HG03039 (cell line): ENCODE data around the gene MIA3.
A peak's percentile ranks its signal among the peaks of the same experiment; 100 is the strongest.
"Not testable (repeated sequence)": the region's sequence is repeated elsewhere in the genome, so short reads cannot be mapped to it uniquely, and the experiment has no call there.

Source experiments
- ATAC-seq: cut with Tn5 transposase; IDR thresholded peaks from one replicate; pipeline ENCODE4 v1.9.1; 2021; ENCODE audit warnings: mild to moderate bottlenecking, moderate library complexity; ENCODE audit not compliant: unreplicated experiment

Gene MIA3

DNA sequence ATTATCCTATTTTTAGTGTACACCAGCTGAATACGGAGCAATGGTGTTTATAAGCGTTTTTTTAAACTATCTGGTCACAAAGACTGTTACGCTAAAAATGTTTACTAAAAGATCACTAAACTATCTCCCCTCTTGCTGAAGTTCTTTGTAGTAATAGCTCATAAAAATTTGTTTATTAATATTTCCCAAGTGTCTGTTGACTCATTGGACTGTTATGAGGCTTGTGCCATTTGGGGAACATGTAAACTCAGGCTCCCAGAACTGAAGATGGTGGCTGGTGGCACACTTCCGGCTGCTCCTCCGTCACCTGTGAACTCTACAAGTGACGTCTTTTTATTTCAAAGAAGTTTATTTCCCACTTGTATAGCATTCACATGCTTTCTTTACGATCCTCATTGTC lies 48.1 kb downstream of the MIA3 start:
- ATAC-seq: no peak

DNA sequence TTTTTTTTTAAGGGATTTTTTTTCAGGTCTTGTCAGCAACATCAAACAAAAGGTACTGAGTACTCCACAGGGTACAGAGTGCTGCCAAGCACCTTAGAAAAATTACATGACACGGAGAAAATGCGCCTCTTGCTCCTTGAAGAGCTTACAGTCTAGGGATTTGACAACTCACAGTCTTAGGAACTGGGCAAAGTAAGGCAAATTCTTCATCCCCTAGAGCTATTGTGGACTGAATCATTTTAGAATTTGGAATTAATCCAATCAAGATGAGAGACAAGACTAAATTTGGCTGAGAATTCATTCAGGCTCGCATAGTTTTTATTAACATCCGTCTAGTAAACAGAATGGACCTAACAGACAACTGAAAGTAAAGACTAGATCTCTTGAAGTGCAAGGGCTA lies 50.3 kb downstream of the MIA3 start:
- ATAC-seq: not testable (repeated sequence)

DNA sequence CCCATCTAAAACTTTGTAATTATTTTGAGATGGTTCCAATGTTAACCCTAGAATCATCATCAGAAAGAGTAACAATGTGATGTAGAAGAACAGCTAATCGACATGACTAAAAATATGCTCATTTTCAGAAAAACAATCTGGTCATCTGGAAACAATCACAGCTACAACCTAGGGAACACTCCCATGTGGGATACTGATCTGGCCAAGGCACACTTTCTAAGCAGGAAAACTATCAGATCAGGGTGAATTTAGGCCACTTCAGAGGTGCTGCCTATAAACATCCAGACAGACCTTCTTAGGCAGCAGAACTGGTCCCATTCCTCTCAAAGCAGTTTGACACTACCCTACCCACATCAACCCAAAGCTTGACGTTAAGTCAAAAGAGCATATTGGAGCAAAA lies 51.2 kb downstream of the MIA3 start:
- ATAC-seq: not testable (repeated sequence)

DNA sequence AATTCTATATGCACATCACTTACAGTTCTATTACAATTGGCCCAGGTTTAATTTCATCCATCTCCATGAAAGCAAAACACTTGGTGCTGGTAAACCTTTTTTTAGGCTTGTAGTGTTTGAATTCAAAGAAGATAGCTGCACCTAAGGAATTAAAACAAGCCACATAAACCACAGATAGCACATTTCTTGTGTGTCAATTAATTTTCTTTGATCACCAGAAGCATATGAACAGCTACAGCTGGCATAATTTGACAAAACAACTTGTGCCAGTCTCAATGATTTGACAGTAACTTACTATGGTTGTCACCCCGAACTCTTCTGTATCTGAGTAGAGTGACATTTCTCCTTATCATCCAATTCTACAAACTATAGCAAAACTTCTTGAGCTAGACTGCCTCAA lies 52.2 kb downstream of the MIA3 start:
- ATAC-seq: no peak

DNA sequence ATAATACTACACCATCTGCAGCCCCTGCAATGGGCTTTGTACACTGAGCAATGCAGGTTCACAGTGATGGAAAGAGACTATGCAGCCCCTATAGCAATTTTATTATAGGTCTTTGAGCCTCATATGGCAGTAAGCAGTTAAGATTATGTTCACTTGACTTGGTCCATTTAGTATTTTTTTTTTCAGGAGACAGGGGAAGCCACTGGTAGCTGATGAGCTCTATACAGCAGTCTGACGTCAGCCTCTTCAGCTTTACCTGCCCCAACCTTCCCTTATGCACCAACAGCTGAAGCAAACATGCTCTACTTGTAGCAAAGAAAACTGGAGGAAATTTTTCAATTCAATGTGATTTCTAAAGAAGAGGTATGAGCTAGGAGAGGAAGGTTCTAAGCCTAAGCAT lies 62.2 kb downstream of the MIA3 start:
- ATAC-seq: no peak

DNA sequence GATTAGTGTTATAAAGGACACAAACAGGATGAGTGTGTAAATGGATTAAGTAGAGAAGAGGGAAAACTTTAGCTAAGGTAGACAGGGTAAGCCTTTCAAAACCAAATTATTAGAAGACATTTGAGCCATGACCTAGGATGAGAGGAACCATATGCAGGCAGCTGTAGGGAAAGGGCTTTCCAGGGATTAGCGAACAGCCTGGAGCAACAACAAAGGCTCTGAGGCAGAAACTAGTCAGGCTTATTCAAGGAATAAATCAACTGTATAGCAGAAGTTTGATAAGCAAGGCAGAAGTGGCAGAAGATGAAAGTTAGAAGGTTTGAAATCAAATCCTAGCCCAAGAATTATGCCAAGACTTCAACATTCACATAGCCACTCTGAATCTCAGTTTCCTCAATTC lies 73.1 kb downstream of the MIA3 start:
- ATAC-seq: no peak

DNA sequence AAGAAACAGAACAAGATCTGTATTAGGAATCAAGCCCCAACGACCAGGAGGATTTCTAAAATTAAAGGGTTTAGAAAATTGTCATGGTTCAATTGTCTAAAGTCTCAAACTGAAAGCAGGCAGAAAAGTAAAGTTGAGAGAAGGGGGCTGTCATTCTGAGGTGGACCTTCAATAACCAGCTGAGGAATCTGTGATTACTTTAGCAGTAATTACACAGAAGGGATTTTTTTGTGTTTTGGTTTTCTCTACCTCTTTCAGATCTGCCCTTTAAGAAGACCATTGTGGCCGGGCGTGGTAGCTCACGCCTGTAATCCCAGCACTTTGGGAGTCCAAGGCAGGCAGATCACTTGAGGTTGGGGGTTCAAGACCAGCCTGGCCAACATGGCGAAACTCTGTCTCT lies 77.0 kb downstream of the MIA3 start:
- no peak for ATAC-seq

DNA sequence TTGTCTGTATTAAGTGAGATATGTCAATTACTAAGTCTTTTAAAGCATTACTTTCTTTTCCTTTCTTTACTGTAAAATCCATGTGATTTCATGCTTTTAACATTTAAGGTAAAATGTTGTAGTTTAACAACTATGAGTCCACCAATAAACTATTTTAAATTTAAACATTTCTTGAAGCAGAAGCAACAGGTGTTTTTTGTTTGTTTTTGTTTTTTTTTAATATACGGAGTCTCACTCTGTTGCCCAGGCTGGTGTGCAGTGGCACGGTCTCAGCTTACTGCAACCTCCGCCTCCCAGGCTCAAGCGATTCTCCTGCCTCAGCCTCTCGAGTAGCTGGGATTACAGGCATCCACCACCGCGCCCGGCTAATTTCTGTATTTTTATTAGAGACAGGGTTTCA lies 78.8 kb downstream of the MIA3 start:
- no peak for ATAC-seq

DNA sequence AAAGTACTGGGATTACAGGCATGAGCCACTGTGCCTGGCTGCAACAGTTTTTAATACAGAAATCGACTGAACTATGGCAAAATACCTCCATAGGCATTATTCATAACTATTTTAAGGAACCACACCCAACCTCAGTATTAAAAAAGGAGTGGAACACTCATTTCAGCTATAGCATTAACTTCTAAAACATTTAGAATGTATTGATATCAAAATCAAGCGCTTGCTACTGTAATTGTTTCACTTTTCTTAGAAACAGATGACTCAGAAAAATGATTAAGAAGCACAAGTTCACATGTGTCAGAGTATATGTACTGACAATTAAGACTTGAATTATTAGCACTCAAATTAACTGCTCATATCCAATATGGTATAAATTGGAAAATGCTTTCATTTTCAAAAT lies 79.3 kb downstream of the MIA3 start:
- no peak for ATAC-seq

DNA sequence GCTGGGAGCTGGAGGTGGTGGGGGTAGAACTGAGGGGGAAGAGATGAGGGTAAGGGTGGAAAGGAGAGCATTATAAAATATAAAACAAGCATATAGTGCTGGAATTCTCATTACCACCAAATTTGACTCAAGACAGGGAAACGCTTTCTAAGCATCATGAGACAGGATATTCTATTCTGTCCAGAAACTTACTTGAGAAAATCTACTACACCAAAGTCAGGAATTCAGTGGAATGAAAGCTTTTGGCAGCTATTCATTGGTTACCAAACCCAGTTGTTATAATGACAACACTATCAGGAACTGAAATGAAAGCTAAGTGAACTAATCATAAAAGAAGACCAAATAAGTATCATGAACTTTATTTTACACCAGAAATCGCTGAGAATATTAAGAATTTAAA lies 79.9 kb downstream of the MIA3 start:
- ATAC-seq: no peak

DNA sequence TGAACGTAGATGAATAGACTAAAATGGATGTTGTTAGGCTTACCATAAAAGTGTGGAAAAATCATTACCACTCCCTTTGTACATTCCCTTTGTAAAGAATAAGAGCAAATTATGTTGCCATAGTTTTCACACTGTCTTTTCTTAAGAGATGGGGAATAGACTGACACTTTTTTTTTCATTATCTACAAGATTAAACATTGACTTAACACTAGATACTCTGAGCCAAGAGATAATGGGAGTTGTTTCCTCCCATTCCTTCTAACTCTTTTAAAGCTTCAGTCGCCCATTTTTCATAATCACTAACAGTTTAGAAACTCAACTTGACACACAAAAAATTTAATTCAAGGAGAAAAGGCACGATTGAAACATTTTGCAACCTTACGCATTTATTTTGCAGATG lies 84.3 kb downstream of the MIA3 start:
- ATAC-seq: no peak

DNA sequence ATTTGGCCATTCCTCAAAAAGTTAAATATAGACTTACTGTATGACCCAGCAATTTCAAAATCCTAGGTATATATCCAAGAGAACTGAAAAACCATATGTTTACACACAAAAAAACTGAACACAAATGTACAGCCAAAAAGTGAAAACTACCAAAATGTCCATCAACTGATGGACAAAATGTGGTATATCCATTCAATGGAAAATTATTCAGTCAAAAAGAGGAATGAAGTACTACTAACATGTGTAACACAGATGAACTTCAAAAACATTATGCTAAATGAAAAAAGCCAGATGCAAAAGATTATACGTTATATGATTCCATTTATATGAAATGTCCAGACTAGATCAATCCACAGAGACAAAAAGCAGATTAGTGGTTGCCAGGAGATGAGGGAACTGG lies 86.4 kb downstream of the MIA3 start:
- no peak for ATAC-seq

DNA sequence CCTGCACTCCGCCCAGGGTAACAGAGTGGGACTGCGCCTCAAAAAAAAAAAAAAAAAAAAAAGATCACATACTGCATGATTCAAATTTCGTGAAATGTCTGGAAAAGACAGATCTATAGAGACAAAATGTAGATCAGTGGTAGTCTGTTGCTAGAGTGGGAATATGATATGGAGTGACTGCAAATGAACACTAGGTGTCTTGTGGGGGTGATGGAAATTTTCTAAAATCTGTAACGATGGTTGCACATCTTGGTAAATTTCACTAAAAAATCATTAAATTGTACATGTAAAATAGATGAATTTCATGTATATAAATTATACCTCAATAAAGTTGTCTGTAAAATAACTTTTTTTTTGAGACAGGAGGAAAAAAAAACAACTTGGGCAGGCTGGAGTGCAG lies 88.9 kb downstream of the MIA3 start:
- no peak for ATAC-seq

DNA sequence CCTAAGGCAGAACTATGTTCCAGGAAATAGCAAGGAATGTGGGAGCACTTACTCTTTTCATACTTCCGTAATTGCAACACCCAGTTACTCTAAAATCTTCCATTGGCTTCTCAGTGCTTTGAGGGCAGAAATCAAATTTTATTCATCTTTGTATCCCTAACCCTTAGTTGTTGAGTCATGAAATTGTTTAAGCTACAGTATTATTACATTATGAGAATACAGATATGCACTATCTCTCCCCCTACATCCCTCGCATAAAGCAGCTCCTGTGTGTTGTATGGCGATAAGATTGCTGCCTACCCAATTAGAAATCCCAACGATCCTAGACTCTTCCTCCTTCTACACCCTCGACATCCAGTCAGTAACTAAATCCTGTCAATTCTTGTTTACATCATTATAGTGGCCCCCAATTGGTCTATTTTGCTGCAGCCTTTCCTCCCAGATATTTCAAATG lies 91.8 kb downstream of the MIA3 start:
- ATAC-seq: no peak

DNA sequence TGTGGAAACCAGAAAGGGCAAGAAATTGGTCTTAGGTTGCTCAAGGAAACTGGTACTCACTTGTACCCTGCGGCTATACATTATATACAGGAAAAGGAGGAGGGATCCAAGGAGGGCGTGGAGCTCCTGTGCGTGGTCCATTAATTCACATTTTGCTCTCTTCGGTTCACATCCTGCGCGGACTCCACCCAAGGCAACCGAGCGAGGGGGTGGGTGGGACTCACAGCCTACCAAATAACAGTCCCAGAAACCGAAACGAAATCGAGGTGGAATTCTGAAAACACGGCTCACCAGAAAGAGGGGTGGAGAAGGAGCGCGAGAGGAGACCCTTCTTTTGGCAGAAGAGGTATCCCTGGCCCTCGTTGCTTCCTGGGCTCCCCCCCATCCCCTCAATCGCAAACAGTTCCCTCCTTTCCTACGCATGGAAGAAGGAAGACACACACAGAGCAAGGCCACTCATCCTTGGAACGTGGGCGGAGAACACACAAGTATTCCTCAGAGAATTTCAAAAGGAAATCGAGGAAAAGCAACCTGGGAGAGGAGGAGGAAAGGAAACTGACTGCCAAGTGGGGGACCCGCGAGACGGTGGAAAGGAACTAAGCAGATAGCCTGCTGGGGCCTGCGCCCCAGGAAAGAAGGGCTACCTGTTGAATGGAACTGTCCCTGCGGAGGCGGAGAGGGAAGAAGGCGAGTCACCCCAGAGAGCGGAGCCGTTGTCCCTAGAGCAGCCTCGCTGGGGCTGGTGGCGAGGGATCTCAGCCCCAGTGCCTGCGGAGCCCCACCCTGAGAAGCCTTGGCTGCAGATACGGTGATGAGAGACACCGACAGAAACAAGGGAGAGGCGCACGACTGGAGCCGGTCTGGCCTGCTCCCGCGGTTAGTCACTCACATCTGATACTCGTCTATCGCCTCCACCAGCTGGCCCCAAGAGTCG lies 93.7 kb downstream of the MIA3 start:
- peak; percentile 25 for ATAC-seq

DNA sequence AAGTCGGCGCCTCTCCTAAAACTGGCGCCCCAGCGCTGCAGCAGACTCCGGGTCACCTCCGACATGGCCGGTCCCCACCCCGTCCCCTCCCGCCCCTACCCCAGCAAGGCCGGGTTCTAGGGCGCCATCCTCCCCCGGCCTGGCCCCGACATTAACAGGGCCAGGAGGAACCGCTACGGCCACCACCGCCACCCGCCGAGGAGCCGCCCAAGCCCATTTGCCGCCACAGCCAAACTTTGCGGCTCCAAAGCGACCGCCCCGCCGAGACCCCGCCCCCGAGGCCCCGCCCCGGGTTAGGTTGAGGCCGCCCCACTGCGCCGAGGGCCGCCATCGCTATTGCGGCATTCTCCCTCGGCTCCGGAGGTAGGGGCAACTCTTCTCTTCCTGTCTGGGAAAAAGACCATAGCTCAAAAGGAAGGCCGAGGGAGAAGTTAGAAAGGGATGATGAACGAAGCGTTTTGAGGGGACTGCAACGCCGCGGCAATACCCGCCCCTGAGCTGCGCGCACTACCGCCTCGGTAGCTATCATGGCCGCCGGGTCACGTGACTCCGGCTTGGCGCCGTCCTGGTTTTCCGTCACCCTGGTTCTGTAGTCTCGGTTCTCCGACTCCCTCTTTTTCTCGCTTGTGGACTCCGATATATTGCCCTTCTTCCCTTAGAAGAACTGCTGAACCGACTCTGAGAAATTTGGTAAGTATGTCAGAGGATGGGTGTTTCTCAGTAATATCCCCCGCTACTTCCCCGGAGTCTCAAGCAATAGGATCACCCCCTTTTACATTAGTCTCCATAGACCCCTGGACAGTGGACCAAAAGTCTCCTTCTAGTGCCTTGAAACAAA lies 94.6 kb downstream of the MIA3 start, which contains the start of the genes AIDA and BROX:
TSS of gene AIDA (minus strand) at position 239 of the 838 bp plus-strand sequence. CDS start at position 65, 174 bp downstream.
TSS of gene BROX (plus strand) at position 312 of the 838 bp plus-strand sequence. CDS start 3,136 bp downstream, outside the sequence.
- peak; percentile 74 for ATAC-seq

DNA sequence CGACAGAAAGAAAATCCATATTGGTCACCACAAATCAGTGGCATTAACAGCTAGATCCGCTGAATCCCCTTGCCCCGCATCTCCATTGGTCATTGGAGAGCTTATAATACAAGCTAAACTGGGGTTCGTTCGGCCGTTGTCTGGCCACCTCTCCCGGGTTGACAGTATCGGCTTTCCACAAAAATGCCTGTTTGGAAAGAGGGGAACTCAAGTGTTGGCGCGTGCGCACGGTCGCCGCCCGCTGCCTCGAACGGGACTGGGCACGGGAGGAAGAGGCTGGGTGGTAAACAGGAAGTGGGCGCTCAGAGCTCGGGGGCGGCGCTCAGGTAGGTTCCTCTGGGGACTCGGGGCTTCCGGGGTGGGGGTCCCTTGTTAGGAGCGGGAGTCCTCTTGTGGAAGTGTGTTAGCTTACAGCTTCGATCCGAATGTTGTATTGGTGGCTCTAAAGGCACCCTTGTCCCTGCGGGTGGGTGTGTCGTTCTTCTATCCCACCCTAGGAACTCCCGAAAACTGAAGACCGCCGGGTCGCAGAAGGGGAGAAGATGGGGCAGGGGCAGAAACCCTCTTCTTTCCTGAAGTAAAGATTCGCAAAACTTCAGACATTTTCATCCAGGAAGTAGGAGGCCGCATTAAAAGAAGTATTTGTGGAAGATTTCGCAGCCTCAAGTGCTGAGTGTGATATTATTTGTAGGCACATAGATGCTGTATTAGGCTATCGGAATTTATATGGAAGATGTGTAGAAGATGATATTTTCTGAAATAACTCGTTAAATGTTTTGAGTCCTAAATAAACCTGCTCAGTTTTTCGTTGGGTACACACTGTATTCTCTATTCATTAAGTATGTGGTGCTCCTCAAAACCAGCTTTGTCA lies 95.4 kb downstream of the MIA3 start:
- peak; percentile 67 for ATAC-seq

DNA sequence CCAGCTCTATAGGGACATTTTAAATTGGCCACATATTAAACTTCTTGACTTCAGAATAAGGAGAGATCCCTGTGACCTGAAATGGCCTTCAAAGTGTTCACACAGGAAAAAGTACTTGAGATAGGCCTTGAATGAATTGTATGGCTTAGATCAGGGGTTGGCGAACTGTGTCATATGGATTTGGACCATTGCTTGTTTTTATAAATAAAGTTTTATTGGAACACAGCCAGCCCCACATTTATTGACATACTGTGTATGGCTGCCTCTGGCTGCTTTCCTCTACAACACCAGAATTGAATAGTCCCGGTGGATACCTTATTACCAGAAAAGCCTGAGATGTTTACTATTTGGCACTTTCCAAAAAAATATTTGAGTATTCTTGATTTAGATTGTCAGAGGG lies 98.5 kb downstream of the MIA3 start:
- no peak for ATAC-seq
